Aorta (tissue), 5 donors: ENCODE measurements around the gene AJUBA. TPM values are rescaled to one million over a fixed set of nuclear protein-coding genes. Genes with fewer than 3 reads are reported as not detected.
"Not testable (repeated sequence)": the region's sequence is repeated elsewhere in the genome, so short reads cannot be mapped to it uniquely, and the experiment has no call there.

ENCODE experiments used
- ATAC-seq: fragments of 200-7000 bp; cut with Tn5 transposase; one replicate; pipeline ENCODE4 v1.9.1; 2022; ENCODE audit warnings: moderate library complexity; ENCODE audit not compliant: low FRiP score
- DNase-seq, 2 donors: peaks; one replicate each; pipeline ENCODE4 v3.0.0-alpha.2; 2020
- H3K27ac ChIP-seq, 2 donors: one replicate each; pipeline ENCODE4 v1.5.1; 2013; ENCODE audit warnings: low read length in 2 of 2, mild to moderate bottlenecking in 2 of 2, moderate library complexity in 2 of 2, control low read depth in 1 of 2, inconsistent platforms in 1 of 2, low read depth in 1 of 2
- H3K27me3 ChIP-seq, 2 donors: one replicate each; pipeline ENCODE4 v1.6.1; 2013; ENCODE audit warnings: control low read depth in 1 of 2, low read length in 1 of 2, mild to moderate bottlenecking in 1 of 2, moderate library complexity in 1 of 2; ENCODE audit not compliant: insufficient read depth in 2 of 2, control insufficient read depth in 1 of 2
- H3K36me3 ChIP-seq, 2 donors: one replicate each; pipeline ENCODE4 v1.6.1; 2013; ENCODE audit warnings: control low read depth in 1 of 2, low read length in 1 of 2, mild to moderate bottlenecking in 1 of 2; ENCODE audit not compliant: insufficient read depth in 2 of 2, control insufficient read depth in 1 of 2
- H3K4me1 ChIP-seq, 2 donors: one replicate each; pipeline ENCODE4 v1.6.1; 2013; ENCODE audit warnings: low read length in 2 of 2, control low read depth in 1 of 2, mild to moderate bottlenecking in 1 of 2, moderate library complexity in 1 of 2; ENCODE audit not compliant: insufficient read depth in 2 of 2, control insufficient read depth in 1 of 2
- H3K4me3 ChIP-seq, 2 donors: one replicate each; pipeline ENCODE4 v1.5.1; 2013; ENCODE audit warnings: low read length in 2 of 2, control low read depth in 1 of 2, mild to moderate bottlenecking in 1 of 2
- H3K9me3 ChIP-seq: one replicate; pipeline ENCODE4 v1.6.1; 2013; ENCODE audit warnings: mild to moderate bottlenecking, low read length; ENCODE audit not compliant: control insufficient read depth
- WGBS, 2 donors: extraction: QIAGEN DNeasy Blood & Tissue Kit; methylation state at CpG; one replicate each; pipeline ENCODE4 v1.1.7; 2013; 5-methylcytosine and 5-hydroxymethylcytosine counted together
- intact Hi-C, 2 donors: fragments of 100-400 bp; cut with DNase I; formaldehyde crosslinking; loops; one replicate each; pipeline versions ENCODE4 v1.14.2 to v1.15.0; 2022
- polyA plus RNA-seq, 2 donors: library from polyadenylated mRNA; stranded (reverse); fragments of 200-250 nt; gene quantifications; one replicate each; pipeline ENCODE4 v1.2.3, GENCODE V29; 2013
- total RNA-seq, 2 donors: library from RNA; stranded (reverse); fragmentation: NEBNext Ultra II Directional; extraction: Animal tissue kit (Norgen Biotek cat#: 25700); gene quantifications; one replicate each; pipeline ENCODE4 v1.2.1, GENCODE V29; 2021
- donor health status: healthy with polysubstance abuse.
- donor health status: Bipolar disorder and iron deficiency.
- donor health status: DM: no; HTN: no; CAD: no.
- donor health status: DM: no; HTN: no; CAD: no.
- donor health status: DM: yes; HTN: yes; CAD: no.

Gene AJUBA
- total and polyA plus RNA-seq, 4 donors = 2.2 to 16.2 (median 8.3) TPM

DNA sequence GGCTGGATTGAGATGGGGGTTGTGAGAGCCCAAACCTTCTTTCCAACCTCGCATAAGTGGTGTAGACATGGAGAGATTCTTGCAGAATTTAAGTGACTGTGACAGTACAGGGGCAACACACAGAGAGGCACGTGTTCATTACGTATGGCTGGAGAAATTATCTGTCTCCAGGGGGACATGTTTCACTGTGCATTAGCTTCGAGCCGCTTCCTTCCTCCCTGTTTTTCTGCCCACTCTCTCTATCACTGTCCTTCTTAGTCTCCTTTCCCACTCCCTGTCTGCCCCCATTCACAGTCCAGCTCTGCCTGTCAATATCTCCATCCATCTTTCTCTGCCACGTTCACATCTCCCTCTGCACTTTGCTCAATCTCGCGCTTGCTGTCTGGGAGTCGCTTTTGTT is 39.1 kb upstream of the AJUBA start:
- Histone ChIP-seq H3K4me3 (no peak overlapping the region), H3K27me3 (no peaks in the 10 kb centered on the region), H3K9me3 (no peaks in the 10 kb centered on the region), H3K4me1 (no peaks in the 10 kb centered on the region), H3K27ac (no peak overlapping the region), H3K36me3 (peaks cover 0 to 3% of the 10 kb centered on the region in 2 donors)
- intact Hi-C loops = no loop called here
- no peak for ATAC-seq
- WGBS, 2 donors = 49 to 69% methylated on average over 9 of the region's 9 CpGs
- DNase-seq = no peak

DNA sequence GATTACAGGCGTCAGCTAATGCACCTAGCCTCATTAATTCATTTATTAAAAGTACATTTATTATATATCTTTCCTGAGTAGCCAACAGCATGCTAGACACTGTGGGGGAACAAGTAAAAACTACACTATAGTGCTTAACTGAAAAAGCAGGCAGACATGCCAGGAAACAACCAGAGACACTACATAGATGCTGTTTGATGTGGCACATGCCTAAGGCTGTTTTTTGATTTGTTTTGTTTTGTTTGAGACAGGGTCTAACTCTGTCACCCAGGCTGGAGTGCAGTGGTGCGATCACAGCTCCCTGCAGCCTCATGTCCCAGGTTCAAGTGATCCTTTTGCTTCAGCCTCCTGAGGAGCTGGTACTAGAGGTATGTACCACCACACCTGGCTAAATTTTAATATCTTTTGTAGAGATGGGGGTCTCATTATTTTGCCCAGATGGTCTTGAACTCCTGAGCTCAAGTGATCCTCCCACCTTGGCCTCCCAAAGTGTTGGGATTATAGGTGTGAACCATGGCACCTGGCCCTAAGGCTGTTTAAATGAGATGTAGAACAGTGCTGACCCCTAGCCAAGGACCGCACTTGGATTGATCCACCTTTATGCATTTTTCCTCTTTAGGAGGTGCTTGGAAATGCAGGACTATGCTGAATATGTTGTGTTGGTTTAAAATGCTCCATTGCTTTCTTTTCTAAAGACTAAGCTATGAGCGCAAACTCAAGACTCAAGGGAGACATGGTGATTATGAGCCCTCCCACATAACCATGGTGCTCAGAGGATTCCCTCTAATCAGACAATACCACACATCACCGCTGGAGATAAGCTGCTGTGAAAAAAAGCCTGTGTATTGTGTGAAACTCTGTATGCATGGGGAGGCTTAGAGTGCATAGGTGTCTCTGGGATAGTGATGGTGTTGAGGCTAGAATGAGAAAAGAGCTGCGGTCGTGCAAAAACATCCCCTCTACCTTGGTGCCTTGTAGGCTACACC is 38.1 kb upstream of the AJUBA start:
- Histone ChIP-seq H3K9me3 (no peaks in the 10 kb centered on the region), H3K4me3 (no peak overlapping the region), H3K4me1 (no peaks in the 10 kb centered on the region), H3K27me3 (no peaks in the 10 kb centered on the region), H3K36me3 (no peaks in the 10 kb centered on the region), H3K27ac (no peak overlapping the region)
- ATAC-seq (no peak), DNase-seq (no peak)
- intact Hi-C loops = no loop called here
- 89 to 93% methylated on average over 7 of the region's 7 CpGs for WGBS, 2 donors

DNA sequence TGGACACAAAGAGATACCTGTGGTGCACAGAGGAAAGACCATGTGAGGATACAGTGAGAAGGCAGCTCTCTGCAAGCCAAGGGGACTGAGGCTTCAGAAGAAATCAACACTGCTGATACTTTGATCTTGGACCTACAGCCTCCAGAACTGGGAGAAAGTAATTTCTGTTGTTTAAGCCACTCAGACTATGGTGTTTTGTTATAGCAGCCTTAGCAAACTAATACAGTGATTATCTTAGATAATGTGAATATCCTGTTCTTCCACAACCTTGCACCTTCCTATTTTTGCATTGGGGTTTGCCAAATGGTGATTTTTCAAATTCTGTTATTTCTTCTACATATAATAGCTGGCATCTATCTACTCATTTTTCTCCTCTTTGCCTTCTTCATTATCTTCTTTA is 35.8 kb upstream of the AJUBA start:
- Histone ChIP-seq H3K4me1 (no peaks in the 10 kb centered on the region), H3K27me3 (no peaks in the 10 kb centered on the region), H3K27ac (no peak overlapping the region), H3K9me3 (no peaks in the 10 kb centered on the region), H3K36me3 (no peaks in the 10 kb centered on the region), H3K4me3 (no peak overlapping the region)
- DNase-seq = no peak
- ATAC-seq = no peak
- intact Hi-C loops = no loop called here

DNA sequence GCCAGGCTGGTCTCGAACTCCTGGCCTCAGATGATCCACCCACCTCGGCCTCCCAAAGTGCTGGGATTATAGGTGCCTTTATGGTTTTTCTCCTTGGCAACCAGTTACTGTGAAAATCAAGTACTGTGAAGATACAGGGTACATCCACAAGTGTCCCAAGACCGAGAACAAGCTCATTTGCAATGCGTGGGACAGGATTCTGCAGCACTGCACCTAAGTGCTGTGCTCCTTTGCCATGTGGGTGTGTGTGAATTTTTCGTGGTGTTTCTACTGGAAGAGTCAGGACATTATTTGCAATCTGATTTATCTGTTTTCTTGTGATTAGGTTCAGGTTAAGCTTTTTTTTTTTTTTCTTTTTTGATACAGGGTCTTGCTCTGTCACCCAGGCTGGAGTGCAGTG is 34.7 kb upstream of the AJUBA start:
- 80 to 84% methylated on average over 5 of the region's 5 CpGs for WGBS, 2 donors
- intact Hi-C loops = no loop called here

DNA sequence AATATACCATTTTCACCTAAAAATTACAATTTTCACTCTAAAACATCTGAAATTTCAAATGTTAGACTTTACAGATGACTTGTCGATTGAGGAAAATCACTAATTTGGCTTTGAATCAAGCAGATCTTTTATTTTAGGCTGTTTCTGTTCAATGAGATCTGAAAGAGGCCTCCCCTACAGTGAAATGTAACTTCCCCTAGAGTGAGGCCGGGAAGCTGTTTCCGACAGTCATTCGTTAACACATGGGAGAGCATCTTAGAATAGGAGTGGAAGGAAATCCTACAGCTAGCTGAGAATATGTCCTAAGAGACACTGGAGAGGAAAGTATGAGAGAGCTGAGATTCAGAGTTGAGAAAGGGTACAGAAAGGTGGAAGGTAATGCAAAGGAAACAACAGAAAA is 33.3 kb upstream of the AJUBA start:
- intact Hi-C loops = no loop called here
- Histone ChIP-seq H3K4me3 (no peak overlapping the region), H3K27ac (no peak overlapping the region), H3K27me3 (no peaks in the 10 kb centered on the region), H3K4me1 (no peaks in the 10 kb centered on the region), H3K9me3 (no peaks in the 10 kb centered on the region), H3K36me3 (no peaks in the 10 kb centered on the region)
- DNase-seq (no peak), ATAC-seq (no peak)
- WGBS, 2 donors = 86 to 88% methylated on average over 4 of the region's 4 CpGs

More for the DNA sequence above, 34.7 kb upstream of the AJUBA start:
- Histone ChIP-seq H3K4me3 (no peak overlapping the region), H3K4me1 (no peaks in the 10 kb centered on the region), H3K27me3 (no peaks in the 10 kb centered on the region), H3K36me3 (no peaks in the 10 kb centered on the region), H3K27ac (no peak overlapping the region), H3K9me3 (no peaks in the 10 kb centered on the region)
- ATAC-seq (no peak), DNase-seq (no peak)

DNA sequence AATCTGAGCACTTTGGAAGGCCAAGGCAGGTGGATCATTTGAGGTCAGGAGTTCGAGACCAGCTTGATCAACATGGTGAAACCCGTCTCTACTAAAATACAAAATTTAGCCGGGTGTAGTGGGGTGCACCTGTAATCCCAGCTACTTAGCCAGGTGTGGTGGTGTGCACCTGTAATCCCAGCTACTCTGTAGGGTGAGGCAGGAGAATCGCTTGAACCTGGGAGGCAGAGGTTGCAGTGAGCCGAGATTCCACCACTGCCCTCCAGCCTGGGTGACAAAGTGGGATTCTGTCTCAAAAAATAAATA is 31.4 kb upstream of the AJUBA start:
- H3K4me1 ChIP-seq, ATAC-seq, H3K4me3 ChIP-seq, H3K27ac ChIP-seq, DNase-seq, H3K9me3 ChIP-seq, intact Hi-C loops, H3K27me3 ChIP-seq, H3K36me3 ChIP-seq: not testable (repeated sequence)
- WGBS, 2 donors = 91 to 94% methylated on average over 5 of the region's 5 CpGs

DNA sequence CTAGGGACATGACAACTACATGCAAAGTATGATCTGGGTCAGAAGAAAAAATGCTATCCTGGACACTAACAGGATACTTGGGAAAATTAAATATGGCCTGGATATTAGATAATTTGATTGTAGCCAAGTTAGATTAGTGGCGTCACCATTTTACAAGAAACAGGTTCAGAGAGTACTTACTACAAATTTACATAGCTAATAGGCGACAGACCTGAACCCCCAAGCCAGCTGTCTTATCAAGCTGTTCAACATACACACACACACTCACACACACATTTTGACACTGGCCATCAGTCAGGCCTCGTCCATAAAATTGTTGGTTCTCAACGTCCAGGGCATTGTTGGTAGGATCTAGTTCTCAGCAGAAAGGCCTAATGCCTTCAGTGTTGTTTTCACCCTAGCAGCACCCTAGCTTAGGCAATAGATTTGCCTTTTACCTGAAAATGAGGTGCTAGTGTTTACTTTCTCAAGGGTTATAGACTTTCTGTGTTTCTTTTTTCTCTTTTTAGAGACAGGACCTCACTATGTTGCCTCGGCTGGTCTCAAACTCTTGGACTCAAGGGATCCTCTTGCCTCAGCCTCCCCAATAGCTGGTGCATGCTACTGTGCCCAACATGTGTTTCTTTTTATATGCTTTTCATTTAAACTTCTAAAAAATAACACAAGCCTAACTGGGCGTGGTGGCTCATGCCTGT is 30.9 kb upstream of the AJUBA start:
- Histone ChIP-seq H3K27me3 (no peaks in the 10 kb centered on the region), H3K27ac (no peak overlapping the region), H3K4me3 (no peak overlapping the region), H3K36me3 (no peaks in the 10 kb centered on the region), H3K9me3 (no peaks in the 10 kb centered on the region), H3K4me1 (no peaks in the 10 kb centered on the region)
- no peak for DNase-seq
- WGBS, 2 donors = 61 to 72% methylated on average over 6 of the region's 6 CpGs
- intact Hi-C loops = no loop called here
- ATAC-seq = no peak

DNA sequence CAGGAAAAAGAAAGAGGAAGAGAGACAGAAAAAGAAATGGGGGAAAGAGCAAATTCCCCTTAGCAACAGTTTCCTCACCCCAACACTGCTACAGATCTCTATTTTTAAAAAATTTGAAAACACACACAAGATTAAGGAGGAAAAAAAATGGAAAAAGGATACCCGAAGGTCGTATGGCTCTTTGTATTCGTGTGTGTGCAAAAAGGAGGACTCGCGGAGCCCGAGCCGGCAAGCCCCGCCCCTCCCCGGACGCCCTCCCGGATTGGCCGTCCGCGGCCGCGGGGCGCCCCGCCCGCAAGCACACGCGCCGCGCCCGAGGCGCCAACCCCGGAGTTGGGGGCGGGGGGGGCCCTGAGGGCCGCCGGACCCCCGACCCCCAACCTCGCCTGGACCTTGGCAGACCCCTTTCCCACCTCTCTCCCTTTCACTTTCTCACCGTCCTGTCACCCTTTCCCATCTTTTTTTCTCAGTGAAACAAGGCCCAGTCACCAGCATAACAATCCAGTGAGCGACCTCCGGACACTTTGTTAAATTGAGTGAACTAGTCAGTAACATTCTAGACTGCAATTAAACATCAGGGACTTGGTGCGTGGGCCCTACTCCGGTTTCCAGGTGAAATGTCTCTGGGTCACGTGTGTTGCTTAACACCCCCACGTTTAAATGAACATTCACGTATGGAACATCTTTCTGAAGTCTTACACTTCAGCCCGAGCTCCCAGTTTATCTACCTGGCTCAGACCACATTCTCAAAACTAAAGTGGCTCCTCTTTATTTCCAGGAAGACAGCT is 27.8 kb upstream of the AJUBA start, which contains the start of gene C14orf93:
C14orf93 (minus strand) TSS at position 205 of the 788 bp plus-strand sequence. CDS start 11,120 bp downstream, outside the sequence.
- DNase-seq (peak; percentile 90 to 94), ATAC-seq (peak; percentile 80)
- Histone ChIP-seq H3K4me1 (no peaks in the 10 kb centered on the region), H3K36me3 (no peaks in the 10 kb centered on the region), H3K27me3 (no peaks in the 10 kb centered on the region), H3K9me3 (no peaks in the 10 kb centered on the region), H3K27ac (peak within 1 kb of the TSS in 1 of 2 donors; percentile 25), H3K4me3 (peak within 1 kb of the TSS; percentile 60 to 96)
- WGBS, 2 donors = 2 to 3% methylated on average over 40 of the region's 40 CpGs
- intact Hi-C loops = no loop called here
